Left lobe of liver (tissue), 2 donors: ENCODE results near the gene F13A1. TPM values are rescaled to one million over a fixed set of nuclear protein-coding genes. Genes with fewer than 3 reads are reported as not detected.

Source experiments
- ATAC-seq: fragments of 200-7000 bp; cut with Tn5 transposase; one replicate; pipeline ENCODE4 v1.9.1; 2020; ENCODE audit warnings: mild to moderate bottlenecking, moderate library complexity
- DNase-seq: peaks from one replicate; pipeline ENCODE4 v3.0.0-alpha.2; 2020; ENCODE audit warnings: low spot score
- total RNA-seq: library from RNA; stranded (reverse); gene quantifications from one replicate; pipeline ENCODE4 v1.2.1, GENCODE V29; 2021
- donor health status: DM: no; HTN: no; CAD: no; lungs with moderate emphysema.
- donor health status: DM: no; HTN: yes; CAD: no.

The F13A1 gene
- total RNA-seq, 1 donor from 2014 or later = 1.1 TPM

- DNase-seq = no peak
- ATAC-seq = no peak
Observed at GRCh38 chr6:6248651-6249050, 71.8 kb downstream of the F13A1 start.

GRCh38 chr6:6246544-6246943 is 73.9 kb downstream of the F13A1 start:
- no peak for DNase-seq

GRCh38 chr6:6244624-6245023 is 75.8 kb downstream of the F13A1 start:
- ATAC-seq = no peak
- DNase-seq = no peak

More at GRCh38 chr6:6246544-6246943, 73.9 kb downstream of the F13A1 start:
- no peak for ATAC-seq

DNA sequence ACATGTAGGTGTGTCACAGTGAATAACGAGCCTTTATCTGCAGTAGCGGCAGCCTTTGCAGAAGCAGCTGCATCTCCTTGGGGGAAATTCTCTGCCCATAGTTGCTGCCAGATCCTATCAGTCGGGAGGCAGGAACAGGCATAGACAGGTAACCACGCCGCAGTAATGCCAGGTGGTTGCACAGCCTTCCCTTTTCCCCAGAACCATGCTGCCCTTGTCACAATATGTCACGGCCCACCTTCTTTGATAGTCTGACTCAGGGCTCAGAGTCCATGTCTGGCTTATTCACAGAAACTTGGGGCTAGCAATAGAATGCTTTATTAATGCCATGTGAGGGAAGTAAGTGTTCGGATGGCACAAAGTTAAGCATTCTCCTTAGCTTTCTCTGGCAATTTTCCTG is 76.6 kb downstream of the F13A1 start:
- no peak for ATAC-seq
- DNase-seq = no peak

DNA sequence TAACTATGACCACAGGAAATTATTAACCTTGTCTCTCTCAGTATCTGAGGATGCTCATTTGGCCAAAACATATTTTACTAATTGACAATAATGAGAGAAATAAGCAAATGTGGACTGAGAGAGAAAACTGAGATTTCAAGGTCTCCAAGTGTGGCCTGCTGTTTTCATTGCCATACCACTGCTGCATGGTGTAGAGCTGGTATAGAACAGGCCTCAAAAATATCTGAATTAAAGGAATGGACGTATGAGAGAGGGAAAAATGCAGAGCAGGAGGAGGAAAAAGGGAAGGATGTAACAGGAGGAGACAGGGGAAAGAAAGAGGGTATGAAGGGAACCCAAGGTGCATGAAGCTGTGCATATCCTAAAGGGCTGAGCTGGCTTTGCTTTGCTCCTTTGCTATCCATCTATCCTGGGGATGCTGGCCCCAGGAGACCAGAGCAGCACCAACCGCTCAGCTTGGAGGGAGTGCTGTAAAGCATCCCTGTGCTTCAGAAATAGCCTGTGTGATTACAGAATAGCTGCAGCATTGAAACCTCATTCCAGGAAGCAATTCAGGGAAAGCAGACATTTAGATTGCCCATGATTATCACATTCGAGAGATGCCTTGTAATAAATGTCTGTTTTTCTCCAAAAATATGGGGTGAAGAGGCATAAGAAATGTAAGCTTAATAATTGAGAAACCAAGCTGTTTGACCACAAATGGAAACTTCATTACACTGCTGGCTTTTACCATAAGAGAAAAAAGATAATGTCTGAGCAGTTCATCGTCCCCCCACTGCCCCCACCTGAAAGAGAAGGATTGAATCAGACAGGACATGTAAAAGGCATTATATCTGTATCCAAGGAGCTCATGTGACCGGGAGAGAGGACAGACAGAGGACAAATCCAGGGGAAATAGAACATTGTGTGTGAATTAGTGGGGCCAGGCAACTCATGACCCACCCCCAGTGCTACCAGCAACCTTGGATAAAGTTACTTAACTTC is 80.6 kb downstream of the F13A1 start:
- no peak for ATAC-seq
- DNase-seq = no peak

- ATAC-seq = no peak
- no peak for DNase-seq
Observed at GRCh38 chr6:6236730-6237469, 83.6 kb downstream of the F13A1 start.

DNA sequence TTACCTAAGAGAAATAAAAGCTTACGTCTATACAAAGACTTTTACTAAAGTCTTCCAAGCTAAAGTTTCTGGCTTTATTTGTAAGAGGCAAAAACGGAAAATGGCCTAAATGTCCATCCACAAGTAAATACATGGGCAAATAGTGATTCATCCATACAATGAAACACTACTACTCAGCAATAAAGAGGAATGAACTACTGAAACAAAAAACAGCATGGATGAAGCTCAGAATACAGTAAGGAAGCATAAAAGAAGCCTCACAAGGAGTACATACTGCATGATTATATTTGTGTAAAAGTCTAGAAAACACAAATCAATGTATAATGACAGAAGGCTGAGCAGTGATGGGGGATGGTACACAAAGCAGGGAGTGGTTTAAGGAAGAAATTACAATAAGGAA is 84.7 kb downstream of the F13A1 start:
- ATAC-seq (no peak), DNase-seq (no peak)

DNA sequence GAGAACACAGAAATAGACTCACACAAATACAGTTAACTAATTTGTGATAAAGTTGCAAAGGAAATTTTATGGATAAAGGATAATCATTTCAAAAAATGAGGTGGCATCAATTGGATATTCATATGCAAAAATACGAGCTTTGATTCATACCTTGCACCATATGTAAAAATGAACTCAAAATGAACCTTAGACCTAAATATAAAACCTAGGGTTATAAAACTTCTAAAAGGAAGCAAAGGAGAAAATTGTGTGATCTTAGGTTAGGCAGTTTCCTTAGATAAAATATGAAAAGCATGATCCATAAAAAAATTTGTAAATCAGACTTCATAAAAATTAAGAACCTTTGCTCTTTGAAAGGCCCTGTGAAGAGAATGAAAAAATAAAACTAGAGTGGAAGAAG is 85.5 kb downstream of the F13A1 start:
- ATAC-seq (no peak), DNase-seq (no peak)

GRCh38 chr6:6230286-6230685 is 90.2 kb downstream of the F13A1 start:
- ATAC-seq (no peak), DNase-seq (no peak)

DNA sequence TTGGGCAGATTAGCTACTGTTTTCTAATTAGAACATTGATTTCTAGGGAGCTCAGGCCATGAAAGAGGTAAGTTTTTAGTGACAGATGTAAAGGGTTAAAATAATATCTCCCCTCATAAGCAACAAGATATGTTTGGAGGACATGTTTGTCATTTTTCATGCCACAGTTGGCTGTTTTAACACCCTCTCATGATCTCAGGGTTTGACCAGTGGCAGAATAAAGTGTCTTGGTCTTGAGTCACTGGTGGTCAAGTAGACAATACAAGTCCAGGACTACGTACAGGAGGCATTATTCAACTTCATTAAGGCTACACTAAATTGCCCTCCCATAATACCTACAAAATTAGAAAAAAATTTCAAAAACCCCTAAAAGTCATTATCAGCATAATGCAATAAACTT is 92.6 kb downstream of the F13A1 start:
- ATAC-seq (no peak), DNase-seq (no peak)

GRCh38 chr6:6225885-6226529 is 94.5 kb downstream of the F13A1 start:
- DNase-seq (no peak), ATAC-seq (peak; percentile 87)

- no peak for ATAC-seq
- DNase-seq = no peak
Observed at GRCh38 chr6:6224933-6225486, 95.5 kb downstream of the F13A1 start.

GRCh38 chr6:6221787-6222535 is 98.5 kb downstream of the F13A1 start:
- no peak for ATAC-seq
- DNase-seq = no peak

DNA sequence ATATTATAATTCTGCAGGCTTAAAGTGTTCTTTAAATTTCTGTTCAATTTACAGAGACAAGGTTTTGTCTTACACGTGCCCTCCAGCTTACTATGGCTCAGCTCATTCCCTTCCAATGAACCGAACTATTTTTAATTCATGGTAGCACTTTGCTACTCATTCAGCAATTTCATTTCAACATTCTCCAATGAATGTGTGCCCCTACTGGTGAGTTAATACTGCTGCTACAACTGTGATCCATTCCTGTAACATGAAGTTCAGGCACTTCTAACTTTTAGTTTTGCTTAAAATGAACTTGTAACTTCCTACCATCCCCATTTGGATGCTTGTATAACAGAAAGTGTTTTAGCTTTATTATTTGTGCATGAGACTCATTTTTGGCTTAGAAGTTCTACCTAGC is 99.7 kb downstream of the F13A1 start:
- ATAC-seq (peak; percentile 42), DNase-seq (no peak)

- no peak for DNase-seq
- no peak for ATAC-seq
Observed at GRCh38 chr6:6219716-6220115, 100.7 kb downstream of the F13A1 start.

- ATAC-seq = no peak
- no peak for DNase-seq
Observed at GRCh38 chr6:6218759-6219085, 101.7 kb downstream of the F13A1 start.

- no peak for DNase-seq
- no peak for ATAC-seq
Observed at GRCh38 chr6:6217855-6218758, 102.4 kb downstream of the F13A1 start.

DNA sequence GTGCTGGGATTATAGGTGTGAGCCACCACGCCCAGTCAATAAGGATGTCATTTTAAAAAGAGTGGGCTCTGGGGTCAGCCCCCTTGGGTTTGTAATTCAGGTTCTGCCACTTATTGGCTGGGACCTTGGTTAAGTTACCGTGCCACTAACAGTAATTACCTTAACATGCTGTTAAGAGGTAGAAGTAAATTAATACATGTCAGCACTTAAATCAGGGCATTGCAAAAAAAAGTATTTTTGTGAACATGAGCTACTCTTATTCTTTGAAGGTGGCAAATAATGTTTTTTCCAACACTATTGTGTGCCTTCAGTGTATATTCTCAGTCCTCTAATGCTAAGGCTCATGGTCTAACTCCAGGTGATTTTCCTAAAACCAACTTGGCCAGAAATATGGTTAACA is 109.5 kb downstream of the F13A1 start:
- DNase-seq (no peak), ATAC-seq (no peak)

DNA sequence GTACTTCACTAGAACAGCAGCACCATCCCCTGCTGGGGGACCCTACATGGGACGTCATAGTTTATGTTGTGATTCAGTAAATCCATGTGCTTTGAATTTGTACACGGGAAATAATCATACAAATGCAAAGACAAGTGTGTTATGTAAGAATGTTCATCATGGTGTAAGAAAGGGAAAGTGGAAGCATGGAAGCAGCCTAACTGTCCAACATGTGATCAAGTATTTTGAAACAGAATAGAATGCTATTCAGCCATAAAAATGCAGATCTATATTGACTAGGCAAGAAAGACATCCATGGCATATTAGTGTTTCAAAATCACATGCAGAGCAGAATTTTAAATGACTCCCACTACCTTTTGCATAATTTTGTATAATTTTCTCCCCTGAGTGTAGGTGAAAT is 117.6 kb downstream of the F13A1 start:
- no peak for DNase-seq
- ATAC-seq = no peak

GRCh38 chr6:6201200-6201599 is 119.3 kb downstream of the F13A1 start:
- ATAC-seq (no peak), DNase-seq (no peak)
